GM18861 (cell line): ENCODE data around the gene CYTH3.
"Not testable (repeated sequence)": the region's sequence is repeated elsewhere in the genome, so short reads cannot be mapped to it uniquely, and the experiment has no call there.

ENCODE experiments used
- ATAC-seq: cut with Tn5 transposase; IDR thresholded peaks from one replicate; pipeline ENCODE4 v1.9.1; 2021; ENCODE audit not compliant: unreplicated experiment

Gene CYTH3

DNA sequence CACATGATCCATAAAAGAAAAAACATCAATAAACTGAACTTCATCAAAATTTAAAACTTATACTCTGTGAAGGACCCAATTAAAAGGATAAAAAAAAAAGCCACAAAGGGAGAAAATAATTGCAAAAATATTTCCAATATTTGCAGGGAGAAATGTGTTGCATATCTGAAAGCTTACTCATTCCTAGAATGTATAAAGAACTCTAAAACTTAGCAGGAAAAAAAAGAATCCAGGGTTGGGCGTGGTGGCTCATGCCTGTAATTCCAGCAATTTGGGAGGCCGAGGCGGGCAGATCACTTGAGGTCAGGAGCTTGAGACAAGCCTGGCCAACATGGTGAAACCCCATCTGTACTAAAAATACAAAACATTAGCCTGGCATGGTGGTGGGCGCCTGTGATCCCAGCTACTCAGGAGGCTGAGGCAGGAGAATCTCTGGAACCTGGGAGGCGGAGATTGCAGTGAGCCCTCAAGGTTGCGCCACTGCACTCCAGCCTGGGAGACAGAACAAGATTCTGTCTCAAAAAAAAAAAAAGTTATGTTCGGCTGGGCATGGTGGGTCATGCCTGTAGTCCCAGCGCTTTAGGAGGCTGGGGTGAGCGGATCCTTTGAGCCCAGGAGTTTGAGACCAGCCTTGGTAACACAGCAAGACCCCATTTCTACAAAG is 11.1 kb upstream of the CYTH3 start:
- not testable (repeated sequence) for ATAC-seq

DNA sequence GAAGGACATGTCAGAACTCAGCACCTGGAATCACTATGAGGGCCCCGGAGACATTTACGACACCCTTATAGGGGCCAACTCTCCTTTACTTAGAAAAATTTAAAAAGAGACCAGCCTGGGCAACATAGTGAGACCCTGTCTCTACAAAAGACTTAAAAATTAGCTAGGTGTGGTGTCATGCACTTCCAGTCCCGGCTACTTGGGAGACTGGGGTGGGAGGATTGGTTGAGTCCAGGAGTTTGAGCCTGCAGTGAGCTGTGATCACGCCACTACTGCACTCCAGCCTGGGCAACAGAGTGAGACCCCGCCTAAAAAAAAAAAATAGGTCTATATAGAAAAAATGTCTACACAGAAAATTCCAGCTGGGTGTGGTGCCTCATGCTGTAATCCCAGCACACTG is 7.5 kb upstream of the CYTH3 start:
- ATAC-seq: no peak

DNA sequence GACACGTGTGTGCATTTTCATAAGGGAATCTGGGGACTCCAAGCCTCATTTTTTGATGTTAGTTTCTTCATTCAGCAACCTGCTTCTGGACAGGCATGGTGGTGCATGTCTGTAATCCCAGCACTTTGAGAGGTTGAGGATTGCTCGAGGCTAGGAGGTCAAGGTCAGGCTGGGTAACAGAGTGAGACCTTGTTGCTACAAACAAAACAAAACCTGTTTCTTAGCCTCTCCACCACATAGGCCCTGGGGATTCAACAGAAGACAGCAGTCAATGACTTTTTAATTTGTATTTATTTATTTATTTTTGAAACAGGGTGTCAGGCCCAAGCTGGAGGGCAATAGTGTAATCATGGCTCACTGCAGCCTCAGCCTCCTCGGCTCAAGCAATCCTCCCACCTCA is 6.9 kb upstream of the CYTH3 start:
- no peak for ATAC-seq

DNA sequence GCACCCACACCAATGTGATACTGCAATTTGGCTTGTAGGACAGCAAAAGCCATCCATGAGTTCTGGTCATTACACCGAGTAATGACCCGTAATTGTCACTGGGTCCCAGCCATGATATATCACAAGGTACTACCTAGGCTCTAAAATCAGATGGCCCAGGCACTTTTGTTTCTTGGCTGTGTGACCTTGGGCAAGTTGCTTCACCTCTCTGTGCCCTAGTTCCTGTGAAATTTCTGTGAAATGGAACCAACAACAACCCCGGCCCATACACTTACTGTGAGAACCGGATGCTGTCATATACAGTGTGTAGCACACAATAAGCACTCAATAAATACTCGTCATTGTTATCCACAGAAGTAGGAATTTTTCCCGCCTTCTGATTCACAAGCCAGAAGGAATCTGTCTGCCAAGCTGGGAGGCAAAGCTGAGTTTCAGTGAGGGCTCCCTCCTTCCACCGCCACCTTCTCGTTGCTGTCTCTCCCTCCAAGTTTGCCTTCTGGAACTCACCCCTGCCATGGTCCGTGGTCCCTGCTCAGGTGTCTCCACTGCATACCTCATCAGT is 6.4 kb upstream of the CYTH3 start:
- ATAC-seq: no peak

DNA sequence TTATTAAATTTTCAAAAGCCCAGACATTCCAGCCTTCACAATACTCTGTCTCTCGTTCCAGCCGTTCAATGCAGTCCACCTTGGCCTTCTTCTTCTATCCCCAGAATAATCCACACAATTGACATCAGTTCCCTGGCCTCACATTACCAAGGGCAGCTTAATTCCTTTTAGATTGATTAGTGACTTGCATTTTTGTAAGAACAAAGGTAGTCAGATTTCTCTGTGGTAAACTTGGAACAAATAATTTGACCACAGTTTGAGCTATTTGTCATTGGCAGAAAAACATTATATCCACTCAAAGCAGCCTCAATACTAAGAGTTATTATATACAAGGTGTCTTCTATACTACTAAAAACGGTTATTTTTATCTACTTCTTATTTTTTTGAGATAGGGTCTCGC is 5.1 kb upstream of the CYTH3 start:
- ATAC-seq: no peak

DNA sequence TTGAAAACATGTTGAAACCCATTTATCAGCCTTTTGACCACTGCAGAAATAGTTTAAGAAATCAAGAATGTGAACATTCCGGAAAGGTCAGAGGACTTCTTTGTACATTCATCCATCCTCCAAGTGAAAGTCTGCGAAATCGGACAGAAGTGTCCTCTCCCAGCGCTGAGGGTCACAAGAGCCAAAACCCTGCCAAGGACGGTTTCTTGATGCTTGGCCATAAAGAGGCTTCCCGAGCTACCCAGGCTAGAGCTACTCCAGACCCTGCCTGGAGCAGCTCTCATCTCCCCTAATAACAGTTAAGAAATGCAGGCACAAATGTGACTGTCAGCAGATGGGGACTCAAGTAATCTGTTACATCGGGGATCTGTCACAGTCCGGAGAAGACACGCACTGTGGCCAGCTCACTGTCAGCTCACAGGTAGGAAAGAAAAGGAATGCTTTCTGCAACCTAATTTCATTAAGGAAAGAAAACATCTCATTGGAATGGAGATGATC is 4.5 kb upstream of the CYTH3 start:
- no peak for ATAC-seq

GRCh38 chr7:6274743-6275142 is 2.3 kb upstream of the CYTH3 start:
- no peak for ATAC-seq

DNA sequence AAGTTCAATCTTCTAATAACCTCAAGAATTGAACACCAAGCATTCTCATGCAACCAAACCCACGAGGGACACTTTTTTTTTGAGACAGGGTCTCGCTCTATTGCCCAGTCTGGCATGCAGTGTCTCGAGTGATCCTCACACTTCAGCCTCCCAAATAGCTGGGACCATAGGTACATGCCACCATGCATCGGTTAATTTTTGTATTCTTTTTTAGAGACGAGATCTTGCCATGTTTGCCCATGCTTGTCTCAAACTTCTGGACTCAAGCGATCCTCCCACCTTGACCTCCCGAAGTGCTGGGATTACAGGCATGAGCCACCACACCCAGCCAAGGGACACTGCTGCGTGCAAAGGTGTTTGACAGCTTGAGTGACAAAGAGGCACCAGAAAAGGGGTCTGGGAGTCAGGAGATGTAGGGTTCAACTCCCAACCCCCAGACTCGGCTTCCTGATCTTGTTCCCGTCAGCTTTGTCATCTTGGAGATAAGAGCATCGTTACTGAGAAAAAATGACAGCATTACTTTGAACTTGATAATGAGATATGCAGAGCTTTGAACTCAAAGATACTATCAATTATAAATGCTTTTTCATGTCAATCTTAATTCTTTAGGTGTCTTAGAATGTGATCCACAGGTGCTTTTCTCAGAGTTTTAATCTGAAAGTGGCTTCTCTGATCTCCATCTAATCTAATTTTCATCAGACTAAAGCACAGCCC is 1.6 kb upstream of the CYTH3 start:
- ATAC-seq: no peak

DNA sequence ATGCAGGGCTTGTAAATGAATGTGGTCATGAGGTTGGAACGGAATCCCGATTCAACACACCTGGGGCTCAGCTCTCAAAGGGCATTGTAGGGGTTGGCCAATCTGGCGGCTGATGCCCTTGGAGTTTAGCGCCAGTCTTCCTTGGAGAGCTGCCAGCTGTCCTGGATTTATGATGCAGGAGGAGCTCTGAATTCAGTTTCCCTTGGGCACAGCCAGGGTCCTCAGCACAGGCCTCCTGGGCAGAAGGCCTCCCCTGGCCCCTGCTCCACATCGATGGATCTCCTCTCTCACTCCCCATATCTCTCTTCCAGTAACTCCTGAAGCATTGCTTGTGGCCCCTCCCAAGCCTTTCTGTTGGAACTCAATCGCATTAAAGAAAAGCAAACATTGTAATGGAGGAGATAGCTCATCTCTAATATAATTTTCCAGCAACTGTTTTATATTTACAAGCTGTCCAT is 985 bp upstream of the CYTH3 start:
- ATAC-seq: no peak

DNA sequence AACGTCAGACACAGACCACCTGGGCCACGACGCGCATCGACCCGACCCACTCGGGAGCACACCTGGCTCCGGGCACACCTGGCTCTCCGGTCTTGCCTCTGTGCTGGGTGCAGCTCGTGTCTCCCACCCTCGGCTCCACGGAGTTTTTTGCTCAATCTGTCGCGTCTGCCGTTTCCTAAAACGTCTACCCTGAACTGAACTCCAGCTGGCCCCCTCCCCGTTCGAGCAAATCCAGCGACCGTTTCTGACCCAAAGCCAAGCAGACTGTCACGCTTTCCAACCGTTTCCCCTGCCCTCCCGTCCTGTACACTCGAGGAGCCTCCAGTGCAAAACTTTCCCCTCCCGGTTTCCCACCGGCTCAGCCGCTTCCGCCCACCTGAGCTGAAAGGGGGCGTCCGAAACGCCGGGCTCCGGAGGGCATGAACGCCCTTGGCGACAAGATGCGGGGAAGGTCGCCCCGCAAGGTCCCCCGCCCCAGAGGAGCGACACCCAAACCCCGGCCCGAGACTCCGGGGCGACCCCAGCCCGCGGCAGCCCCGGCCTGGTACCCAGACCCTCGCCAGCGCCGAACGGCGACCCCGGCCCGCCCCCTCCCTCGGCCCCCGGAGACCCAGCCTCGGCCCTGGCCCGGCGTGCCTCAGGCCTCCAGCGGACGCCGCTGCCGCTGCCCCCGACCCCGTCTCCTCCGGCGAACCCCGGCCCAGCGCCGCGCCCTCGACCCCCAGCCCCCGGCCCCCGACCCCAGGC is 557 bp downstream of the CYTH3 start:
- no peak for ATAC-seq

DNA sequence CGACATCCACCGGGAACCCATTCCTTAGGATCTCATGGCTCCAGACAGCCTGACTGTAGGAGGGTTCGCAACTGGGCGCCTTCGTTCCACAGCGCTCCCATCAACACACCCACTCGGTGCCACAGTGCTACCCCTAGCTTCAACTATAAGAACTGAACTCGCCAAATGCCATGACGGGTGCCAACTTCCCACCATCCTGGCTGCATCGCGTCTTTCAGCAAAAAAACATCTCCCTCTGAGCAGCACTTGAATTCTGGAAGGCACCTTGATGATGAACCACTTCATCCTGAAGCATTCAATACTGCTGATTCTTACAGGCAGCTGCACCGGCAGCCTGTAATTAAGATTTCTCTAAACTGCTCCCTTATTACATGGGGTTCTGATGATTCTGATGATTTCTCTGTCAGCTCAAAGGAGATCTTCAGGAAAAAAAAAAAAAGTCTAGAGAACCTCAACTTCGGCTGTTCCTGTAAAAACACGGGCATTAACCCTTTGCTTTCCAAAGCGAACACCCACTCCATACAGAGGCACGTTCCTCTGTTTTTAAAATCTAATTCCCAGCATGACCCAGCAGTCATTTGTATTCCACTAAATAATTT is 1.3 kb downstream of the CYTH3 start:
- no peak for ATAC-seq

- no peak for ATAC-seq
Measured at GRCh38 chr7:6269527-6269926, 2.9 kb downstream of the CYTH3 start.

DNA sequence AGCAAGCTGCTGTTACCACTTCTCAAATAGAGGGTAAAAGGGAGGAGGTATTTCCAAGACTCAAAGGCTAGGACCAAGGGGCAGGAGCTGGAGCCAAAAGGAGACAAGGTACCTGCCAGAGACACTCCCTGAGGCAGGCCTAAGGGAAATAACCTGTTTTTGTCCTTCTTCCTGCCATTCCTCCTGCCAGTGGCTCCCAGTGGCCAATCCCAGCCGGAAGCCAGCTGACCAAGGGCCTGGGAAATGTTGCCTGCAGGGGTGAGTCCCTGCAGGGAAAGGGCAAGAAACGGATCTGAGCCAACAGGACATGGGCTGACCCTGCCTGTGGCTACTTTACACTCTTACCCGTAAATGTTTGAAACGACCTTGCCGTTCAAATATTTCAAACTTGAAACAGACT is 3.5 kb downstream of the CYTH3 start:
- ATAC-seq: no peak

GRCh38 chr7:6268023-6268900 is 4.2 kb downstream of the CYTH3 start:
- no peak for ATAC-seq

GRCh38 chr7:6266699-6267098 is 5.7 kb downstream of the CYTH3 start:
- ATAC-seq: no peak

DNA sequence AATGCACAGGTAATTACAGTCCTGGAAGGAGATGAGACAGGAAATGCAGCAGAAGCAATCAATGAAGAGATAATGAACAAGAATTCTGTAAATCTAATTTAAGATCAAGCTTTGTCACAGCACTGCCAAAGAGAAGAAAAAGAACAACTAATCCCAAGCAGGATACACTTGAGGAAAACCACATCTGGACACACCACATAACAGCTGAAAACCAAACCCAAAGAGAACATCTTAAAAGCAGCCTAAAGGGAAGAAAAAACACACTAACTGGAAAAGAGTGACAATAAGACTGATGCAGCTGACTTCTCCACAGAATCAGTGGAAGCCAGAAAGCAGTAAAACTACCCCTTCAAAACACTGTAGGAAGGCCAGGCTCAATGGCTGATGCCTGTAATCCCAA is 10.2 kb downstream of the CYTH3 start:
- no peak for ATAC-seq

DNA sequence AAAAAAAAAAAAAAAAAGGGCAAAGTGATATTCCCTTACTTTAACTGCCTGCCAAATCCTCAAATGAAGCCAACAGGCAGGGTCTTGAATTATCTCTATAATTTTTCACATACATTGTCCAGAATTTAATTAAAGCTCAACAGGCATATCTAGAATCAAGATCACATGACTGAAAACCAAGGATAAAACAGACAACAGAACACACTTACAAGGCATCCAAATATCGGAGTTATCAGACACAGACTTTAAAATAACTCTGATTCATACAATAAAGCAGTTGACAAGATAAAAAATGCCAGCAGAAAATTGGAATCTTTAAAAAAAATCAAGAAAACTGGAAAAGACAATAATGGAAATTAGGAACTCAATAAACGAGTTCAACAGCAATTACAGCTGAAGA is 10.7 kb downstream of the CYTH3 start:
- no peak for ATAC-seq

GRCh38 chr7:6260291-6261187 is 11.9 kb downstream of the CYTH3 start:
- no peak for ATAC-seq

- ATAC-seq: no peak
Measured at GRCh38 chr7:6259257-6259656, 13.2 kb downstream of the CYTH3 start.
